HCT116 (cell line): ENCODE results near the gene TPD52L1.

Source experiments
- ATF3 ChIP-seq: IDR thresholded peaks from 2 replicates; pipeline ENCODE4 v1.6.1; 2012
- CTCF ChIP-seq, 3 experiments: fragments of 200-600 bp in 1 of 3; sonication (generic) in 1 of 3; IDR thresholded peaks in 2 of 3; conservative IDR thresholded peaks in 1 of 3; 2 replicates each; pipeline ENCODE4 v1.5.1; 2012 to 2017; ENCODE audit warnings: low read depth in 2 of 3, low read length in 2 of 3, antibody characterized with exemption in 1 of 3, borderline replicate concordance in 1 of 3, control low read depth in 1 of 3, mild to moderate bottlenecking in 1 of 3, mixed read lengths in 1 of 3, mixed run types in 1 of 3, moderate library complexity in 1 of 3; ENCODE audit not compliant: insufficient read depth in 1 of 3
- EZH2 ChIP-seq: fragments of 200-600 bp; sonication (generic); IDR thresholded peaks from 2 replicates; pipeline ENCODE4 v1.6.1; 2017; ENCODE audit warnings: antibody characterized with exemption, mixed run types
- POLR2A ChIP-seq: IDR thresholded peaks from 2 replicates; pipeline ENCODE4 v1.7.0; 2011; ENCODE audit warnings: borderline replicate concordance; ENCODE audit not compliant: insufficient read depth, insufficient read length; ENCODE audit errors: extremely low read depth
- SP1 ChIP-seq: IDR thresholded peaks from 2 replicates; pipeline ENCODE4 v1.6.1; 2012; ENCODE audit warnings: low read depth
- YY1 ChIP-seq: IDR thresholded peaks from 2 replicates; pipeline ENCODE4 v1.6.1; 2011; ENCODE audit warnings: low read length, low read depth, moderate library complexity, mild to moderate bottlenecking; ENCODE audit not compliant: insufficient replicate concordance; ENCODE audit errors: extremely low read depth
- ZNF274 ChIP-seq: fragments of 200-500 bp; sonication (Bioruptor generic); IDR thresholded peaks from 2 replicates; pipeline ENCODE4 v1.6.1; 2014; ENCODE audit warnings: mild to moderate bottlenecking, low read depth, low read length, inconsistent platforms

- TF ChIP-seq SP1 = no peak
- peak; percentile 79 to 92 (median 87) for TF ChIP-seq CTCF (IDR thresholded peaks at IDR 0.05 in 2 of 3, conservative IDR thresholded peaks at IDR 0.05 in 1 of 3; ENCODE audit: borderline replicate concordance in 1 of 3, insufficient read depth in 1 of 3, low read depth in 2 of 3, low read length in 2 of 3)
- TF ChIP-seq EZH2 = no peak
- TF ChIP-seq POLR2A = no peak
- peak; percentile 60 for TF ChIP-seq YY1
- TF ChIP-seq ATF3 = no peak
- TF ChIP-seq ZNF274 = no peak
Measured at GRCh38 chr6:125153391-125154117, at the start of gene TPD52L1.
